ENCODE data around the gene MLC1. TPM values are rescaled to one million over a fixed set of nuclear protein-coding genes. Genes with fewer than 3 reads are reported as not detected.
A peak's percentile ranks its signal among the peaks of the same experiment; 100 is the strongest.

The MLC1 gene
- total RNA-seq, 1 donor from 2014 or later, result not detected

DNA sequence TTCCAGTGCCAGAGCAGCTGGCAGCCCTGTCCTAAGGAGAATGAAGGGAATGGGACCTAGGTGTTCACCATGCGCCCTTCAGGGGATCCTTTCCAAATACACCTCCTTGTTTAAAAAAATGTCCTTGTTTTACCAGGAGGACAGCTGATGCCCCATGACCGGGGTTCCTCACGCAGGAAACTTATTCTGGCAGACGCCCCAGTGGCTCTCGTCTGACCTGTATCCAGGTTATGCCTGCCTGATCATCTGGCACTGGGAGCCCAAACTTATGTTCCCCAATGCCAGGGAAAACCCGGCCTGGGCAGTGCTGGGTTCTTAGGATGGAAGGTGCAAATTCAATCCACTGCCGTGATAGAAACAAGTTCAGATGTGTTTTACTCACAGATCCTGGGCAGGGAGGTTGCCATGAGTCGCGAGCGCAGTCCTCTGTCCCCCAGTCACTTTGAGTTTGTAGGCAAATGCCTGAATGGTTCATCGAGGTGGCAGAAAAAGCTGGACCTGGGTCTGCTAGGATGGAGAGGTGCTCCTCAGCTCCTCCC is 36.0 kb upstream of the MLC1 start:
- Histone ChIP-seq H3K27me3 (no peaks in the 10 kb centered on the region), H3K9ac (no peak overlapping the region), H3K4me2 (no peak overlapping the region), H3K9me3 (ENCODE audit: low read depth) (no peaks in the 10 kb centered on the region), H3K4me1 (no peaks in the 10 kb centered on the region), H3F3A (ENCODE audit: low read depth) (no peaks in the 10 kb centered on the region), H2AFZ (replicated peaks) (no peak overlapping the region), H3K79me2 (ENCODE audit: low read depth) (no peaks in the 10 kb centered on the region), H3K27ac (no peak overlapping the region), H3K36me3 (no peaks in the 10 kb centered on the region), H4K20me1 (ENCODE audit: low read depth) (no peaks in the 10 kb centered on the region), H3K4me3 (no peak overlapping the region)
- Mint-ChIP-seq H3K9me3 (peaks cover 22% of the 10 kb centered on the region), H3K4me3 (no peak overlapping the region), H3K4me1 (peaks cover 14% of the 10 kb centered on the region), H3K36me3 (no peaks in the 10 kb centered on the region), H3K27me3 (ENCODE audit: insufficient read depth, low read depth) (peaks cover 2% of the 10 kb centered on the region), H3K27ac (no peak overlapping the region)
- no peak for TF ChIP-seq EZH2 (IDR thresholded peaks at IDR 0.05)
- no peak for TF ChIP-seq EZH2phosphoT487 (IDR thresholded peaks at IDR 0.05)
- TF ChIP-seq, protein P1, sequence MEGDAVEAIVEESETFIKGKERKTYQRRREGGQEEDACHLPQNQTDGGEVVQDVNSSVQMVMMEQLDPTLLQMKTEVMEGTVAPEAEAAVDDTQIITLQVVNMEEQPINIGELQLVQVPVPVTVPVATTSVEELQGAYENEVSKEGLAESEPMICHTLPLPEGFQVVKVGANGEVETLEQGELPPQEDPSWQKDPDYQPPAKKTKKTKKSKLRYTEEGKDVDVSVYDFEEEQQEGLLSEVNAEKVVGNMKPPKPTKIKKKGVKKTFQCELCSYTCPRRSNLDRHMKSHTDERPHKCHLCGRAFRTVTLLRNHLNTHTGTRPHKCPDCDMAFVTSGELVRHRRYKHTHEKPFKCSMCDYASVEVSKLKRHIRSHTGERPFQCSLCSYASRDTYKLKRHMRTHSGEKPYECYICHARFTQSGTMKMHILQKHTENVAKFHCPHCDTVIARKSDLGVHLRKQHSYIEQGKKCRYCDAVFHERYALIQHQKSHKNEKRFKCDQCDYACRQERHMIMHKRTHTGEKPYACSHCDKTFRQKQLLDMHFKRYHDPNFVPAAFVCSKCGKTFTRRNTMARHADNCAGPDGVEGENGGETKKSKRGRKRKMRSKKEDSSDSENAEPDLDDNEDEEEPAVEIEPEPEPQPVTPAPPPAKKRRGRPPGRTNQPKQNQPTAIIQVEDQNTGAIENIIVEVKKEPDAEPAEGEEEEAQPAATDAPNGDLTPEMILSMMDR (IDR thresholded peaks at IDR 0.05), result no peak
- DNase-seq (ENCODE audit: low spot score), result no peak

DNA sequence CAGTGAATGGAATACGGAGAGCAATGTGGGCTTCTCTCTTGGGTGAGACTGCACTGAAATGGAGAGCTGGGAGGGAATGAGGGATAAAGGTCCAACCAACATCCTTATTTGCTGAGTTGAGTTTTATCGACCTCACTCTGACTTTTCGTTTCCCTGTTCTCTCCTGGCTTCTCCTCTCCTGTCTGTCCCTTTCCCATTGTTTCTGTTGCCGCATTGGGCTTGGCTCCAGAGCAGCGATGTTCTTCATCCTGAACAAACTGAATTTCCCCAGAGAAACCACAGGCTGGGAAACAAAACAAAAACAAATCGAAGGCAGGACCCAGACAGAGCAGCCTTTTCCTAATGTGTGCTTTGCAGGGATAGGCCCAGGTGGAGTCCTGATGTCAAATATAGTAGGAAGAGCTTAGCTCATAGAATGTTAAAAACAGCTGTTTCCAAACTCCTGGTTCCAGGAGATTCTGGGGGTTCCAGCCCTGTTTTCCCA is 34.6 kb upstream of the MLC1 start:
- H3K4me1 ChIP-seq, result peaks cover under 1% of the 10 kb centered on the region
- DNase-seq (ENCODE audit: low spot score), result no peak
- H3K9me3 ChIP-seq (ENCODE audit: low read depth), result no peaks in the 10 kb centered on the region
- peaks cover 19% of the 10 kb centered on the region for H3K9me3 Mint-ChIP-seq
- no peak overlapping the region for H3K4me3 ChIP-seq
- TF ChIP-seq EZH2phosphoT487 (IDR thresholded peaks at IDR 0.05) (no peak), EZH2 (IDR thresholded peaks at IDR 0.05) (no peak)
- TF ChIP-seq, protein P1 (IDR thresholded peaks at IDR 0.05), result no peak
- no peak overlapping the region for H2AFZ ChIP-seq (replicated peaks)
- H3K79me2 ChIP-seq (ENCODE audit: low read depth), result no peaks in the 10 kb centered on the region
- H3K4me3 Mint-ChIP-seq, result no peak overlapping the region
- no peaks in the 10 kb centered on the region for H4K20me1 ChIP-seq (ENCODE audit: low read depth)
- peaks cover 2% of the 10 kb centered on the region for H3K27me3 Mint-ChIP-seq (ENCODE audit: insufficient read depth, low read depth)
- no peaks in the 10 kb centered on the region for H3K27me3 ChIP-seq
- H3K27ac Mint-ChIP-seq, result no peak overlapping the region
- H3K4me2 ChIP-seq, result no peak overlapping the region
- no peak overlapping the region for H3K9ac ChIP-seq
- H3K27ac ChIP-seq, result no peak overlapping the region
- no peaks in the 10 kb centered on the region for H3K36me3 ChIP-seq
- H3F3A ChIP-seq (ENCODE audit: low read depth), result no peaks in the 10 kb centered on the region
- H3K4me1 Mint-ChIP-seq, result peaks cover 17% of the 10 kb centered on the region
- no peaks in the 10 kb centered on the region for H3K36me3 Mint-ChIP-seq

DNA sequence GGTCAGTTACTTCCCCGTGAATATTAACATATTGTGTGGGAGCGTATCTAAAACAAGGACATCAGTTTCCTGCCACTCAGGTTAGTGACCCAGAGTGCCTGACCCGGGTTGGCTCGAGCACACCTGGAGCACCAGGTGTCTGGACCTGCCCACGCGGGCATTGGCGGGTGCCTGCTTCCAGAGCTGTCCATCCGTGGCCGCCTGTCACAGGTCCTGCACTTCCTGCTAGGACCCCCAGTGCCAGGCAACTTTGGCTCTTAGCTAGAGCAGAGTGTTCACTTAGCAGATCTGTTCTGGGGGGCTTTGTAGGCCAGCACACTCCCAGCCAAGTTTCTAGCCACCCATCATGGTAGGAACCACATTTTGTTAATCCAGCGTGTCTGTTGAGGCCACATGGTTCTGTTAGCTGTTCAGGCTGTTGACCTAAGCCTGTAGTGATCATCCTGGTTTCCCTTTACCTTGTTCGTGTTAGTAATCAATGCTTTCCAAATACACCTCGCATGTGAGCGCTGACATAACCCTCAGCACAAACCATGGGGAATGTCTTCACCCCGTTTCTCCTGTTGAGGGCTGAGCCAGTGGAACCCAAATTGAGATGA is 34.0 kb upstream of the MLC1 start:
- no peak for TF ChIP-seq EZH2 (IDR thresholded peaks at IDR 0.05)
- H3K27ac ChIP-seq, result no peak overlapping the region
- H2AFZ ChIP-seq (replicated peaks), result no peak overlapping the region
- H3K36me3 ChIP-seq, result no peaks in the 10 kb centered on the region
- H3K27me3 ChIP-seq, result no peaks in the 10 kb centered on the region
- no peak overlapping the region for H3K9ac ChIP-seq
- Mint-ChIP-seq H3K4me3 (no peak overlapping the region), H3K27ac (no peak overlapping the region), H3K4me1 (peaks cover 22% of the 10 kb centered on the region), H3K36me3 (no peaks in the 10 kb centered on the region), H3K27me3 (ENCODE audit: insufficient read depth, low read depth) (peaks cover 2% of the 10 kb centered on the region), H3K9me3 (peaks cover 18% of the 10 kb centered on the region)
- H3F3A ChIP-seq (ENCODE audit: low read depth), result no peaks in the 10 kb centered on the region
- H4K20me1 ChIP-seq (ENCODE audit: low read depth), result no peaks in the 10 kb centered on the region
- H3K4me3 ChIP-seq, result no peak overlapping the region
- no peaks in the 10 kb centered on the region for H3K79me2 ChIP-seq (ENCODE audit: low read depth)
- no peak overlapping the region for H3K4me2 ChIP-seq
- peaks cover 6% of the 10 kb centered on the region for H3K4me1 ChIP-seq
- H3K9me3 ChIP-seq (ENCODE audit: low read depth), result no peaks in the 10 kb centered on the region
- DNase-seq (ENCODE audit: low spot score), result no peak

DNA sequence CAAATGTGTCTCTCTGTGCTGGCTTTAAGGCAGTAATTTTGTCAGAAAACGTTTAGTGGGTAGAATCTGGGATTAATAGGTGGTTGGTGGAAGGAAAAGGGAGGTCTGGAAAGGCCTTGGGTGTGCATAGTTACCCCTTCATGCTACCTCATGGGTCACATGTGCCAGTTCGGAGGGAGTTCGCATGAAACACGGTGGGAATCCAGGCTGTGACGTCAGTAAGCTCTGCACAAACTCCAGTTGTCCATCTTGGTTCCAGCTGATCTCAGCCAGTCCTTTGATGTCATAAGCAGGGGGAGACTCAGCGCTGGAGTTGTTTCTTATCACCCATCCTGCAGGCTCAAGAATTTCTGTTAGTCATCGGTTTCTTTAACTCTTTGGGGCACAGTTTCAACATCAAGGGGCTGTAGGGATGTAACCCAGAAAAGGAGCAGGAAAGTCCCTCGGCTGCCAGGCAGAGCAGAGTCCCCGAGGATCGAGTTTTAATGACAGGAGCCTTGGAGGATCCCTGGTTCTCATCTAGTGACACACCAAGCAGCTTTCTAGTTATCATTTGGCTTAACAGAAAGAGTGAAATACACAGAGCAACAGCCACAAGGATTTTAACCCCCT is 33.4 kb upstream of the MLC1 start:
- H3K36me3 ChIP-seq, result no peaks in the 10 kb centered on the region
- H3K9ac ChIP-seq, result no peak overlapping the region
- no peaks in the 10 kb centered on the region for H3K27me3 ChIP-seq
- H3K79me2 ChIP-seq (ENCODE audit: low read depth), result no peaks in the 10 kb centered on the region
- no peaks in the 10 kb centered on the region for H4K20me1 ChIP-seq (ENCODE audit: low read depth)
- peak overlapping the region; percentile 5 for H2AFZ ChIP-seq (replicated peaks)
- no peak for DNase-seq (ENCODE audit: low spot score)
- no peak overlapping the region for H3K4me2 ChIP-seq
- H3K9me3 ChIP-seq (ENCODE audit: low read depth), result no peaks in the 10 kb centered on the region
- peaks cover 2% of the 10 kb centered on the region for H3K27me3 Mint-ChIP-seq (ENCODE audit: insufficient read depth, low read depth)
- H3K4me1 ChIP-seq, result peaks cover 6% of the 10 kb centered on the region
- no peak for TF ChIP-seq EZH2phosphoT487 (IDR thresholded peaks at IDR 0.05)
- TF ChIP-seq, protein P1 (IDR thresholded peaks at IDR 0.05), result no peak
- no peak for TF ChIP-seq EZH2 (IDR thresholded peaks at IDR 0.05)
- no peak overlapping the region for H3K4me3 Mint-ChIP-seq
- H3K27ac Mint-ChIP-seq, result no peak overlapping the region
- no peaks in the 10 kb centered on the region for H3K36me3 Mint-ChIP-seq
- H3K4me3 ChIP-seq, result no peak overlapping the region
- peaks cover 24% of the 10 kb centered on the region for H3K4me1 Mint-ChIP-seq
- H3K27ac ChIP-seq, result no peak overlapping the region
- H3F3A ChIP-seq (ENCODE audit: low read depth), result no peaks in the 10 kb centered on the region
- H3K9me3 Mint-ChIP-seq, result peaks cover 12% of the 10 kb centered on the region

All from neural progenitor cell (in vitro differentiated cells).